Lower leg skin (tissue), 3 donors: Measurements from ENCODE around the gene NOD2.

Experiments used
- POLR2A ChIP-seq, 2 donors: fragments of 450-650 bp; IDR thresholded peaks; one replicate each; pipeline ENCODE4 v1.6.1; 2016 to 2017; ENCODE audit warnings: antibody characterized with exemption in 2 of 2, mild to moderate bottlenecking in 1 of 2, moderate library complexity in 1 of 2
- TF ChIP-seq, protein P1 (sequence below), 3 donors: fragments of 450-650 bp; IDR thresholded peaks; one replicate each; pipeline ENCODE4 v1.5.1; 2016; ENCODE audit warnings: antibody characterized with exemption in 3 of 3, mild to moderate bottlenecking in 3 of 3, moderate library complexity in 2 of 3

DNA sequence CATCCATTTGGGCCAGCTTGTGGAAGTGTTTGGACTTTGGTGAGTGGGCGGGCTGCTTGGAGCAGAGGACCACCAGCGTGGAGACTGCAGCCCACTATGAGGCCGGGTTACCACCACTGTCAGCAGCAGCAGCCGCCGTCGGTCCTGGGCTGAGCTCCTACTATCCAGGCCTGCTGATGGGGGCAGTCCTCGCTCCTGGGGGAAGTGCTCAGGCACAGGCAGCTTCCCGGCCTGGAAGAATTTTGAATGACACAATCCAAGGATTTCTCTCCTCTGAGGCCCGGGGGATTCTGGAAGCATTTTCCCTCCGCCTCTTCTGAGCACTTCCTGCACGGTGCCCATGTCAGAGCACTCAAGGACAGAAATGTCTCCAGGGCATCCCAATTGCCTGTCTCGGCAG is 5.3 kb upstream of the NOD2 start:
- TF ChIP-seq, protein P1, sequence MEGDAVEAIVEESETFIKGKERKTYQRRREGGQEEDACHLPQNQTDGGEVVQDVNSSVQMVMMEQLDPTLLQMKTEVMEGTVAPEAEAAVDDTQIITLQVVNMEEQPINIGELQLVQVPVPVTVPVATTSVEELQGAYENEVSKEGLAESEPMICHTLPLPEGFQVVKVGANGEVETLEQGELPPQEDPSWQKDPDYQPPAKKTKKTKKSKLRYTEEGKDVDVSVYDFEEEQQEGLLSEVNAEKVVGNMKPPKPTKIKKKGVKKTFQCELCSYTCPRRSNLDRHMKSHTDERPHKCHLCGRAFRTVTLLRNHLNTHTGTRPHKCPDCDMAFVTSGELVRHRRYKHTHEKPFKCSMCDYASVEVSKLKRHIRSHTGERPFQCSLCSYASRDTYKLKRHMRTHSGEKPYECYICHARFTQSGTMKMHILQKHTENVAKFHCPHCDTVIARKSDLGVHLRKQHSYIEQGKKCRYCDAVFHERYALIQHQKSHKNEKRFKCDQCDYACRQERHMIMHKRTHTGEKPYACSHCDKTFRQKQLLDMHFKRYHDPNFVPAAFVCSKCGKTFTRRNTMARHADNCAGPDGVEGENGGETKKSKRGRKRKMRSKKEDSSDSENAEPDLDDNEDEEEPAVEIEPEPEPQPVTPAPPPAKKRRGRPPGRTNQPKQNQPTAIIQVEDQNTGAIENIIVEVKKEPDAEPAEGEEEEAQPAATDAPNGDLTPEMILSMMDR (IDR thresholded peaks at IDR 0.05) = no peak
- TF ChIP-seq POLR2A (IDR thresholded peaks at IDR 0.05) = no peak
